ENCODE measurements around the gene TAPT1.
"Not testable (repeated sequence)": the region's sequence is repeated elsewhere in the genome, so short reads cannot be mapped to it uniquely, and the experiment has no call there.

The TAPT1 gene, protein sequence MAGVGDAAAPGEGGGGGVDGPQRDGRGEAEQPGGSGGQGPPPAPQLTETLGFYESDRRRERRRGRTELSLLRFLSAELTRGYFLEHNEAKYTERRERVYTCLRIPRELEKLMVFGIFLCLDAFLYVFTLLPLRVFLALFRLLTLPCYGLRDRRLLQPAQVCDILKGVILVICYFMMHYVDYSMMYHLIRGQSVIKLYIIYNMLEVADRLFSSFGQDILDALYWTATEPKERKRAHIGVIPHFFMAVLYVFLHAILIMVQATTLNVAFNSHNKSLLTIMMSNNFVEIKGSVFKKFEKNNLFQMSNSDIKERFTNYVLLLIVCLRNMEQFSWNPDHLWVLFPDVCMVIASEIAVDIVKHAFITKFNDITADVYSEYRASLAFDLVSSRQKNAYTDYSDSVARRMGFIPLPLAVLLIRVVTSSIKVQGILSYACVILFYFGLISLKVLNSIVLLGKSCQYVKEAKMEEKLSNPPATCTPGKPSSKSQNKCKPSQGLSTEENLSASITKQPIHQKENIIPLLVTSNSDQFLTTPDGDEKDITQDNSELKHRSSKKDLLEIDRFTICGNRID

DNA sequence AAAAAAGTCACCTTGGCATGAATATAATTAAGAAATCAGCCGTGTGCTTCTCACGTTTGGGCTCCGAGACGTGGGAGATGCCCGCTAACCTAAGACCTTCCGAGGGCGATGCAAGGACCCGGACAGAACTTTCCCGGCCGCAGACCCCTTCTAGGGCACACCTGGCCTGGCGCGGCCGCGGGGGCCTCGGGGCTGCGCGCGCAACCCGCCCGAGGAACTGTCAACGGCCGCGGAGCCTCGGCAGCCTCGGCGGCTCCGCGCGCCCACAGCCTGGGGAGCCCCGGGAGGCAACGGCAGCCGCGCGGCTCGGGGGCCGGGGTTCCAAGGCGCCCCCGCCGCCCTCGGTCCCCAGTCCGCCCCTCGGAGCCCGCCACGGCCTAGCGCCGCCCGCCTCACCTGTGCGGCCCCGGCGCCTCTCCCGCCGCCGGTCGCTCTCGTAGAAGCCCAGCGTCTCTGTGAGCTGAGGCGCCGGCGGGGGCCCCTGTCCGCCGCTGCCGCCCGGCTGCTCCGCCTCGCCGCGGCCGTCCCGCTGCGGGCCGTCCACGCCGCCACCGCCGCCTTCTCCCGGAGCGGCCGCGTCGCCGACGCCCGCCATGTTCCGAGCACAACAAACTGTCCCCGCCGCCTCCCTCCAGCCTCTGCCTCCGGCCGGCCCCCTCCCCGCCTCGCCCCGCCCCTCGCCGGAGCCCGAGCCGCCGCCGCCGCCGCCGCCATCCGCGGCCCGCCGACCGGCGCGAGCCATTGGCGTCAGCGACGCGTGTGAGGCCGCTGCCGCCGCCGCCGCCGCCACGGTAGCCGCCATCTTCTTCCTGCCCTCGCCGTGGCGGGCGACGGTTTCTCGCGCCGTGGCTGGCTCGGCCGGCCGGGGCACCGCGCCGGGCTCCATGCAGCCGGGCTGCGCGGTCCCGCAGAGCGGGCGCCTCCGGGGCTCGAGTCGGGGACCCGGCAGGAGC, at the start of gene TAPT1:
TAPT1 (minus strand) TSS at position 609 of the 953 bp plus-strand sequence; CDS start at position 595, 14 bp downstream.
- peak; percentile 49 for DNase-seq

DNA sequence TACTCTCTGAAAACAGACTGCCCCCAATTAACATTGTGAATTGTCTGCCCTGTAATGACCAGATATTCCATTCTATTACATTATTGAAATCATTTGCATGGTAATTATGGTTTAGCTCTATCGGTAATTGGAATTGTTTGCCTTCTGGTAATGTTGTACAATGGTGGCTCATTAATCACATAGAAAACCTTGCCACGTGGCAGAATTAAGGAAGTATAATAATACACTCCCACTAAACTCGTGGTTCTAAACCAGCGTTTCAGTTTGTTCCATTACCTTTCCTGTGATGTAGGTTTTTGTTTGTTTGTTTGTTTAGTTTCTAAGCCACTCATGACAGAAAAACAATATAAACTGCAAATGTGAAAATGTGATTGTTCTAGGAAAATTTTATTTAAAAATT, 45.1 kb upstream of the TAPT1 start:
- DNase-seq = no peak

DNA sequence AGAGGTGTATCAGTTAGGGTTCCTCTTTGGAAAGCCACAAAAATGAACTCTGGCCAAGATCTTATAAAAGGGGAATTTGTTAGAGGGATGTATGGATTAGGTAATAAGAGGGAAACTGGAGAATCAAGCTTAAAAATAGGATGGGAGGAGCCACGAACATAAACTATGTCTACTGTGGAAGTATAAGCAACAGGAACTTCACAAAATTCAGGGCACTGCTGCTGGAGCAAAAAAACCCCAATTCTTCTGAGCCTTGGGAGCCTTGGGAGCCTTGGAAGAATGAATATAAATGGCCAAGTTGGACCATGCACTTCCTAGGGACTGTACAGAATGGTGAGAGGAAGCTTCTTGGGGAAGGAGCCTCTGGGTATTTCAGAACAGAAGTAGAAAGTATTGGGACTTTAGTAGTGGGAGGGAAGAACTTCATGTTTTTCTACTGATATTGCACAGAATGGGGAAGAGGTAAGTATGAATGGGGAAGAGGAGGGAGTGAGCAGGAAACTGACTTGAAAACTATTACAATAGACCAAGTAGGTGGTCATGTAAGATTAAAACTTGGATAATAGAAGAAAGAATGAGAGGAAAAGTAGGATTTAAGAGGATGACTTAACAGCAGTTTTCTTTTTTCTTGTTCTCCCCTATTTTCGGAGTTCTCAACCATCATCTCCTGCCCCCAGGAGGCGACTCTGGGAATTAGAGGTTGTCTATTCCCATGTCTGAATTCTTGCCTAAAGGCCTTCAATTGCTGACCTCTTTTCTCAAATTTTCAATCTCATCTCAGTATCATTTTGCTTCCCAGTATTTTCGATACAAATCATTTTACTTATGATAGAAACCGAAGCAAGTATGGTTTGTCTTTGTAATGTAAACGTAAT, 44.4 kb upstream of the TAPT1 start:
- DNase-seq = no peak

DNA sequence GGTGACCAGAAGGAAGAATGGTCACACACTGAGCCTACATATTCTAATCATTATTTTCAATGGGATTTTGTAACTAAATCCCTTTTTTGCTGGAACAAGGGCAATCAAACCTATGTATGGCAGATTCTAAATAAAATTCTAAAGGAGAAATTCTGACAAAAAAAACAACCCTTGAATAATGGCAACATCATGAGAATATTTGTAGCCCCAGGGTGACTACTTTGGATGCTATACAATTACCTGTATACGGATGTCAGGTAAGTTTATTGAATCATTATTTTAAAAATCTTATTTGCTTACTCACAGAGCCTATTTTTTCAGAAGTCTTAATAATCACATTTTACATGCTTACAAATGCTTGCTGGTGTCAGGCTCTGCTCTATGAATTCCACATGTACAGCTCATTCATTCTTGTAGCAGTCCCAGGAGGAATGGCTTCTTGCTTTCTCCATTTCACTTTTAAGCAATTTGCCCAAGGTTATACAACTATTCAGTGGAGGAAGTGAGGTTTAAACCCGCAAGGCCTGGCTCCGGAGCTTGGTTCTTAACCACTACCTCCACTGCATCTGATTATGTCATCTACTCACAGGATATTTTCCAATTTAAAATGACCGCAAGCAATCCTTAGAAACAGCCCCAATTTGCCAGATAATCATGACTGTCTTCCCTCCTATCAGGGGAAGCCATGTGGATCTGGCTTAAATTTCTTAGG, 43.6 kb upstream of the TAPT1 start:
- DNase-seq = not testable (repeated sequence)

DNA sequence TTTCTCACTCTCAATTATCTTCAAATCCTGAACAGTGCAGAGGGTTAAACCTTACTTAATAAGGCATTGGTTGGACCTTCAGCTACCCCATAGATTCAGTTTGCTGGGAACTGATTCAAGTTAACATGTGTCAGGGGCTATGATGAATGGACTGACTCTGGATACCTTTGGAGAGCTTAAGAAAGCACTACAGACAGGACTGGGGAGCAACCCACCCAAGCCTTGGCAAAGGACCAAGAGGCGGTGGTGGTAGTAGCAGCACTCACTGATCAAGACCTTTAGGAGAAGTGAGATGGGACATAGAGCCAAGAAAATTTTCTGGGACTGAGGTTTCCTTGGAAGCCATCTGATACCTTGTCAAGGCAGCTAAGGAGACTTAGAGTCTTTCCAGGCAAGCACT, 43.0 kb upstream of the TAPT1 start:
- DNase-seq = no peak

DNA sequence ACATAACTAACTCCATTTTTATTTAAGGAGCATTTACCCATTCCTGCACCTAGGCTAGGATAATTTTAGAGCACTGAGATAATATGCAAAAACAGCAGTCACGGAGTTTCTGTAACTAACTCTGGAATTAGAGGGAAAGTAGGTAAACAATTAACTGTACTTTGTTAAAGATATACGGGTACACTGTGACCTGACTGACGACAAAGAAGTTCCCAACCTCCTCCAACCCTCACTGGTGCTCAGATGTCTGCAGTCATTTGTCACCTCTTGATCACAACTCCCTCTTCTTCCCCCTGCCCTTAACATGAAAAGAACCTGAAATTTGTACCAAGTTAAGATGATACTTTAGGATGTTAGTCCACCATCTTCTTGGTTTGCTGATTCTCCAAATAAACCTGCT, 42.0 kb upstream of the TAPT1 start:
- no peak for DNase-seq

DNA sequence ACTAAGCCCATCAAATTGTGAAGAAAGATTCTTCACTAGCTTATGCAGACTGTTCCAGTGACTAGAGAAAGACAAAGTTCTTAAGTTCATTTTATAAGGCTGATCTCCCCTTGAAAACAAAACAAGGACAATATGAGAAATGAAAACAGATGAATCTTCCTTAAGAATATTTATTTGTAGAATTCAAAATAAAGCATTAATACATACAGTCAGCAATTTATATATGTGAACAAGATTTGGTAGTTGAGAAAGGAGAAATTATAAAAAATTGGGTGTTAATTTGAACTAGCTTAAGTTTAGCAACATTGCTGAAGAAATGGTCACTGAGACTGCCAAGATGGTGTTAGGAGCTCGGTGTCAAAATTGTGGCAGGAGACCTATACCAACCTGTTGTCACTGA, 41.4 kb upstream of the TAPT1 start:
- no peak for DNase-seq

DNA sequence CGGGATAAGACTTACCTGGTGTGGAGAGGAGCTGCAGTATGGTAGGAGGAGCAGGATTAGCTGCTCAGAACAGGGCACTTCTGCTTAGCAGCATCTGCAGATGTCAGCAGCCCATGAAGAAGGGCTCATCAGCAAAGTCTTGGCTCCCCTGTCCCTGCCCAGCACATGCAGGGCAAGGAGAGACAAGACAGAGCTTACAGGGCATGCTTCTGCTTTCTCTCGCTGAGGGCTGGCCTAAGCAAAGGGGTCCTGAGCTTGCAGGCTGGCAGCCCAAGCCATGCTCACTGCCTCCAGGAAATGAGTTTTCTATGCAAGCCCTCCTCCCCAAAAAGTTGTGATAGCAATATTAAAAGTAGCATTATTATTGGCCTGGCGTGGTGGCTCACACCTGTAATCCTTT, 39.5 kb upstream of the TAPT1 start:
- DNase-seq = no peak

DNA sequence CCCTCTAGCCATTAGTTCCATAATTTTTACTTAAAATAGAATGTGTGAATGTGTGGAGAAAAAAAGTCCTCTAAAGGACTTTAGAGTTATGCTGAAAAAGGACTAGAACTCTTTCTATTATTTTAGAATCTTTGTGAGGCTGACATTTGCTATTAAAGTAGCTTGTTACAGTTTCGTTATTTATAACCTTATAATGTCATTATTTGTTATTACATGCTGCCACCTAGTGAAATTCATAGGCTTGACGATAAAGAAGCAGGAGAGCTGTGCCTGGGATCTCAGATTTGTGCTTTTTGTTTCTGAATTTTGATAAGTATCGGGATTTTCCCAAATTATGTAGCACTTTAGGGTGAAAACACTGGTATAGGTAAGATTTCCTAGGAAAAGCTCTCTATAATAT, 38.5 kb upstream of the TAPT1 start:
- DNase-seq = peak; percentile 16

DNA sequence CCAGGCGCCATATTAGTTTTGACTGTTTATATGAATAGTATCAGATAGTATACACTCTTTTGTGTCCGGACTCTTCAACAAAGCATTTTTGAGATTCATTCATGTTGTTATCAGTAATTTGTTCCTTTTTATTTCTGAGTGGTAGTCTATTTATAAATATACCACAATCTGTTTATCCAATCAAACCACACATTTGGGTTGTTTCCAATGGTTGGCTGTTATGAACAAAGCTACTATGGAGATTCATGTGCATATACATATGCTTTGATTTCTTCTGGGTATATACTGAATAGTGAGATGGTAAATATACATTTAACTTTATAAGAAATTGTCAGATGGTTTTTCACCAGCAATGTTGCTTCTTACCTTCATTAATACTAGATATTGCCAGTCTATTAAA, 36.8 kb upstream of the TAPT1 start:
- DNase-seq = no peak

DNA sequence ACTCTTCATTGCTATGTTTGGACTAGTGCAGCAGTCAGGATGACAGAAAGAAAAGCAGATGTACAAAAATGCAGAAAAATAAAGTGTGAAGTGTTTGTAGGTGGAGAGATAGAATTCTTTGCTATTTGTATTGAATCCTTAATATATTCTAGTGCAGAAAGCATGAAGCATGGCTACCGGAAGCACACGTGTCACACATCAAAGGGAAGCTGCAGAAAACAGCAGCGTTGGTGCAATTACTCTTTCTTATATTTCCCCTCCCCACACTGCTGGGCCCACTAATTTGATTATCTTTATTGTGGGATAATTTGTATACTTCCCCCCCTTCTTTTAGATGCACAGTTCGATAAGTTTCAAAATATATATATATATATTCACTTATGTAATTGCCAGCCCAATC, 35.9 kb upstream of the TAPT1 start:
- DNase-seq = no peak

DNA sequence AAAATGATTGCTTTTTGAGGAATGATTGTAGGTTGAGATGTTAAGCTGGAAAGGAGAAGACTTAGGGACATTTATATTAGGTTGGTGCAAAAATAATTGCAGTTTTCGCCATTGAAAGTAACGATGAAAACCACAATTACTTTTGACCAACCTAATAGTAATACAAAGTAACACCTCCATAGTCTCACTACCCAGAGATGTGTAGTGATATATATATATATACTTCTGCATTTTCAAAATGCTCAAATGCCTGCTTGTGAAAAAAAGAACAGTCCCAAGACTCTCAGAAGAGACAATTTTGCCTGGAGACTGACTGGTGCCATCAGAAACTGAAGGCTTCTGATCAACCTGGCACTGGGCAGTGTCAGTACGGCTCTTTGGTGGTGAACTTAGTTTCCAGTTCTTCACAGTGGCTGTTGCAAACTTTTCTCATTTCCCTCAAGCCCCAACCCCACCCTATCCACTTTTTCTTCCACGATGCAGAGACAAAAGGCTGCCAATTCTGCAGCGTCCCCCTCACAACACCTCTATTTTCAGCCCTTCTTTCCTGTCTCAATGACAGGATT, 35.1 kb upstream of the TAPT1 start:
- no peak for DNase-seq

DNA sequence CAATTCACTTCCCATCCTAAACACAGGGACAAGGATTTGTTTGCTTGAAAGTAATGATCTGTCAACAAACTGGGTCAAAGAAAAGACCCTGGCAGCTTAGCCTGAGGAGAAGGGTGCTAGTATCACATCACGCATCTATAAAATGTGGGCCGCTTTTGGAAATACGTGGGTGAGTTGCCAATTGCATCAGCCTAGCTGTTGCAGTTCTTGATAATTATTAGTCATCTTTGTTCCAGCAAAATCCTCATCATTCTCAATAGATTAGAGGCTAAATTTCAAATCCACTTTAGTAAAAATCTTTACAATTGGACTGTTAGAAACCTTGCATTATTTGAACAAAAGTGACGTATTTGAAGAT, 33.6 kb upstream of the TAPT1 start:
- DNase-seq = no peak

DNA sequence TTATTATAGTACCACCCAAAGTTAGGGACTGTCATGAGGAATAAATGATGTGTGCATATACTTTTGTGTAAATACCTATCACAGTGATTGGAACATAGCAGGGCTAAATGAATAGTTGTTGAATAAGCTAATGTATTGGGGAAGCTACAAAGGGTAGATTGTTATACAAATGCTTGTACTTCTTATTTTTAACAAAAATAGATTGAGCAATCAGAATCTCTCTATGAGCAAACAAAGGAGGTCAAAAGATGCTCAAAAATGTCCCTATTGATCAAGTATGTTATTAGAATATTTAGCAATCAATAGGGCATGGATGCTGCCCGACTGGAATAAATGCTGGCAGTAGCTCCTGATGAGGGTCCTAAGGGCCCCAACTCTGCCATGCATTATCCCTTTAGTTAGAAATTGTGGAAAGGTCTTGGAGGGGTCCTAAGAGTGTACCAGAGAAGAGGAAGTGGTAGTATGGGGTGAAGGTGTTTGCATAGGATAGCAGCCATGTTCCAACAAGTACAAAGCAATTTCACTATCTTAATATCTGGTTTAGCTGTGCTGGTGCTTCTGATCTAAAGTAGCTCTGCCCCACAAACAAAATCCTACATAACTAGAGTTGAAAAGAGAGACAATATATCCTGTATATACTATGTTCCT, 33.1 kb upstream of the TAPT1 start:
- no peak for DNase-seq

DNA sequence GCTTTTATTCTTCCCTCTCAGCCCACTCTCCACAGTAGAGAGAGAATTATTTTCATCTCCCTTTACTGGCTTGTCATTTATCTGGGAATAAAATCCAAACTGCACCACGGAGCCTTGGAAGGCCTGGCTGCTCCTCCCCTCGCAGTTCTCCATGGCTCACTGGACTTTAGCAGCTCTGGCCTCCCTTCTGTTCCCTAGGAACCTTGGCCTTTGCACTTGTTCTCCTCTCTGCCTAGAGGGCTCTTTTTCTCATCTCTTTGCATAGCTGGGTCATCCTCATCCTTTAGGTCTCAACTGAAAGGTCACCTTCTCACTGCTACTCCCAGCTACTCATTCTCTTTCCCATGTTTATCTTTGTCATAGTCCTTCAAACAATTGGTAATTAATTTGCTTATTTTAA, 31.3 kb upstream of the TAPT1 start:
- no peak for DNase-seq

DNA sequence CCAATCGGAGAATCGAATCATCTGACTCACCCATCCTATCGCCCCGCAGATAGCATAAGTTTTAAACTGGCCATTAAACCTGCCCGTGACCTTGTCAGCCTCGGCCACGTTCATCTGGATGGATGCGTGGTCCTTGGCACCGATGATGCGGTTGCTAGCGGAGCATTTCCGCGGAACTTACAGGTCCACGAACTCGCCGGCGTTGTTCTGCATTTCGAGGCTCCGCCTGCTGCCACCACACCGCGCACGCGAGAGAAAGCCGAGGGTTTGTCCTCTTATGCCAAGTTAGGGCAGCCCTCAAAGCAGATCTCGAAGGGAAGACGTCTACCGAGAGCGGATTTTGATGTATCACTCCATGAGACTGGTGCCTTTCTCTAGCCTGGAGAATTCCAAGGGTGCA, 30.1 kb upstream of the TAPT1 start:
- no peak for DNase-seq

DNA sequence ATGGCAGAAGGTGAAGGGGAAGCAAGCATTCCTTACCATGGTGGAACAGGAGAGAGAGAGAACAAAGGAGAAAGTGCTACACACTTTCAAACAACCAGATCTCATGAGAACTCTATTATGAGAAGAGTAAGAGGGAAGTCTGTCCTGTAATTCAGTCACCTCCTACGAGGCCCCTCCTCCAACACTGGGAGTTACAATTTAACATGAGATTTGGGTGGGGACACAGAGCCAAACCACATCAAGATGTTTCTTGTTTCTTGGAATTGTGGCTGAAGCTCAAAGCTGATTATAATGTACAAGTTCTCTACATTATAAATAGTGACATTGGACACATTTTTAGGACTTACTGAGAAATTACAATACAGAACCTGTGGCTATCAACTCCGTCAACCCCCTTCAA, 29.5 kb upstream of the TAPT1 start:
- no peak for DNase-seq

DNA sequence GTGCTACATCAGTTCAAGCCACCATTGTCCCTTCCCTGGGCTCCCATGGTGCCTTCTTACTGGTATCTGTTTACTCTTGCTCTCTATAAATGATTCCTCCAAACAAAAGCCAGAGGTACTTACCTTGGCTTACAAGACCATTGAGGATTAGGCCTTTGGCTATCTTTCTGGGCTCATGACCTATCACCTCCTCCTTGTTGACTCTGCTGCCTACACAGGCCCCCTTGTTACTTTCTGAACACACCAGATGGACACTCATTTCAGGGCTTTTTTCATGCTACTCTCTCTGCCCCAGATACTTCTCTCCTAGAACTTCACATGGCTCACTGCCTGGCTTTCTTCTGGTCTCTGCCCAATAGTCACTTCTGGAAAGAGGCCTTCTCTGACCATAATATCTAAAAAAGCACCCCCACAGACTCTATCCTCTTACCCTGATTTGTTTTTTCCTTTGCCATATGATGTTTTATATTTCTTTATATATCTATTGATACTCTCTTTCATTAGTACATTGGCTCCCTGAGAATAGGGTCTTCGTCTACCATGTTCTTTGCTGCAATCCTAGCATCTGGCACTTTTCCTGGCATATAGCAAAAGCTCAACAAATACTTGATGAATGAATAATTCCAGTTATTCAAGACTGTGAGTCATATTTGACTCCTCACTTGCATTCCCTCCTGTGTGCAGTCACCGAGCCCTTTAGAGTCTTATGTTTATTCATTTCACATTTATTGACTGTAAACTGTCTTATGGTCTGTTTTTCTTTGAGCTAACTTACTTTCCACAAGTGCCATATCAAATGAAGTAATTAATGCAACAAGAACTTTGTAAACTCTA, 27.1 kb upstream of the TAPT1 start:
- DNase-seq = no peak

DNA sequence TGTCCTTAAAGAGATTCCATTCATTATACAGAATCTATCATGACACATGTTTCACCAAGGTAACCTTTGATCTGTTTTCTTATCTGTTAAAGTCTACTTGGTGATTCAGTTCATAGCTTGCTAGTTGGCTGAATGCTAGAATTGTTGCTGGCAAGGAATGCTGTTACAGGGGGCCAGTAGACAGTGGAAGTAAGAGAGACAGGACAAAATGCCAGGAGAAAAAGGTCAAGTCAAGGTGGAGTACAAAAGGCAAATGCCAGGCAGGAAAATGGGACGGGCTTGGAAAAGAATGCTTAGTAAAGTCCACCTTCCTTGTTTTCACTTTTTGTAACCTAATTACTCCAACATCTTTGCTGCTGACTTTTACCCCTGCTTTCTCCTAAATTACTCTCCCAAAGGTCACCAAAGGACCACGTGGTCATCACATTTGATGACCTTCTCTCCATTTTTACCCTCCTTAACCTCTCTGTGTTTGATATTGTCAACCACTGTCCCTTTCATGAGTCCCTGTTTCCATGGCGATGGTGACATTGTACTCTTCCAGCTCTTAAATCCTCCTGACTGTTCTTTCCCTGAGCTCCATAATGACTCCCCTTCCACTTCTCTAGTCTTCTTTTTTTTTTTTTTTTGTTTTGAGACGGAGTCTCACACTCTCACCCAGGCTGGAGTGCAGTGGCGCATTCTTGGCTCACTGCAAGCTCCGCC, 24.5 kb upstream of the TAPT1 start:
- no peak for DNase-seq

DNA sequence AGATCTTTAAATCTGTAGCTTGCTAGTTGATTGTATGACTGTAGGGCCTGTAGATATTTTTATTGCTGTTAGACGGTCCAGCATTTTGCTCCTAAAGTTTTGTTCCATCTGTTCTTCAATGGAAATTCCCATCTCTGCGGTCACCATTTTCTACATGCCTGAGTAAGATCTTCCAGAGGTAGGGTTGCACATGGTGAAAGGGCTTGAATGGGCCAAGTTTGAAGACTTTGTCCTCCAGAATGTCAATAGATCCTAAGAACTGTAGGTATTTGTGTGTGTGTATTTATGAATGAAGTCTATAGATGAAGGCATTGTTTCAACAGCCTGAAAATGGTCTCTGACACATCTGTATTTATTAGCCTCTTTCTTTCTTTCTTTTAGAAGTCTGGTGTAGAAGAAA, 22.3 kb upstream of the TAPT1 start:
- no peak for DNase-seq
